GM21515 (cell line): ENCODE data around the gene LARGE1.

Source experiments
- ATAC-seq: cut with Tn5 transposase; IDR thresholded peaks from one replicate; pipeline ENCODE4 v1.9.1; 2021; ENCODE audit not compliant: unreplicated experiment

The LARGE1 gene

GRCh38 chr22:33606504-33606903, 313.8 kb downstream of the LARGE1 start:
- ATAC-seq: no peak

- no peak for ATAC-seq
These were observed 314.6 kb downstream of the LARGE1 start for GRCh38 chr22:33605666-33606065.

GRCh38 chr22:33605221-33605620, 315.1 kb downstream of the LARGE1 start:
- ATAC-seq: no peak

- ATAC-seq: no peak
These were observed 319.2 kb downstream of the LARGE1 start for GRCh38 chr22:33601062-33601461.

- no peak for ATAC-seq
These were observed 319.7 kb downstream of the LARGE1 start for GRCh38 chr22:33600595-33600994.

- no peak for ATAC-seq
These were observed 320.2 kb downstream of the LARGE1 start for GRCh38 chr22:33600113-33600512.

- ATAC-seq: no peak
These were observed 320.7 kb downstream of the LARGE1 start for GRCh38 chr22:33599596-33599995.

GRCh38 chr22:33598821-33599220, 321.5 kb downstream of the LARGE1 start:
- ATAC-seq: no peak

- no peak for ATAC-seq
These were observed 322.8 kb downstream of the LARGE1 start for GRCh38 chr22:33597274-33597985.

GRCh38 chr22:33593818-33594217, 326.5 kb downstream of the LARGE1 start:
- ATAC-seq: no peak

- no peak for ATAC-seq
These were observed 328.3 kb downstream of the LARGE1 start for GRCh38 chr22:33591946-33592345.

GRCh38 chr22:33589297-33589696, 331.0 kb downstream of the LARGE1 start:
- ATAC-seq: no peak

GRCh38 chr22:33588860-33589259, 331.4 kb downstream of the LARGE1 start:
- ATAC-seq: no peak

GRCh38 chr22:33584152-33584551, 336.1 kb downstream of the LARGE1 start:
- no peak for ATAC-seq

GRCh38 chr22:33582822-33583400, 337.4 kb downstream of the LARGE1 start:
- no peak for ATAC-seq

GRCh38 chr22:33580310-33580709, 340.0 kb downstream of the LARGE1 start:
- ATAC-seq: no peak

- ATAC-seq: no peak
These were observed 340.7 kb downstream of the LARGE1 start for GRCh38 chr22:33579448-33580093.

GRCh38 chr22:33578752-33579151, 341.5 kb downstream of the LARGE1 start:
- ATAC-seq: no peak

- no peak for ATAC-seq
These were observed 342.3 kb downstream of the LARGE1 start for GRCh38 chr22:33577862-33578411.

GRCh38 chr22:33576205-33576604, 344.1 kb downstream of the LARGE1 start:
- no peak for ATAC-seq

GRCh38 chr22:33575771-33576170, 344.5 kb downstream of the LARGE1 start:
- ATAC-seq: no peak

GRCh38 chr22:33575041-33575440, 345.2 kb downstream of the LARGE1 start:
- ATAC-seq: no peak
